ENCODE results near the gene HERC3.
A peak's percentile ranks its signal among the peaks of the same experiment; 100 is the strongest.
"Not testable (repeated sequence)": the region's sequence is repeated elsewhere in the genome, so short reads cannot be mapped to it uniquely, and the experiment has no call there.

The HERC3 gene

DNA sequence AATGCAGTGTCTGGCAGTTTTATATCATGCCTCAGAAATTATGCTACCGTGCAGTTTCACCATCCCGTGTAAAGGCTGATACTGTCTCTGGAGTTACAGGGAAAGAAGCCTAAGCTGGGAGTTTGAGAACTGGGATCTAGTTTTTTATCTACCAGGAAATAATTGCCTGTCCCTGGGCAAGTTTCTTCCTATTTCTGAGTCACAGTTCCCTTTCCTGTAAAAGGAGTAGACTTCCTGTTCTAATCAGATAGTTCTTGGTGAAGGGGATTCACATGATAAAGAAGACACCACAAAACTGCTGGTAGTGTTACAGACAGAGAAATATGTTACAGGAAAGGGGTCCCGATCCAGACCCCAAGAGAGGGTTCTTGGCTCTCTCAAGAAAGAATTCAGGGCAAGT, 17.1 kb downstream of the HERC3 start:
- peak; percentile 26 for DNase-seq

DNA sequence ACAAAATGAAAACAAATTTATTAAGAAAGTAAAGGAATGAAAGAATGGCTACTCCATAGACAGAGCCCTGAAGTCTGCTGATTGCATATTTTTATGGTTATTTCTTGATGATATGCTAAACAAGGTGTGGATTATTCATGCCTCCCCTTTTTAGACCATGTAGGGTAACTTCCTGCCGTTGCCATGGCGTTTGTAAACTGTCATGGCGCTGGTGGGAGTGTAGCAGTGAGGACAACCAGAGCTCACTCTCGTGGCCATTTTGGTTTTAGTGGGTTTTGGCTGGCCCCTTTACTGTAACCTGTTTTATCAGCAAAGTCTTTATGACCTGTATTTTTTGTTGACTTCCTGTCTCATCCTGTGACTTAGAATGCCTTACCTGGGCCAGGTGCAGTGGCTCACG, 17.5 kb downstream of the HERC3 start:
- not testable (repeated sequence) for DNase-seq

DNA sequence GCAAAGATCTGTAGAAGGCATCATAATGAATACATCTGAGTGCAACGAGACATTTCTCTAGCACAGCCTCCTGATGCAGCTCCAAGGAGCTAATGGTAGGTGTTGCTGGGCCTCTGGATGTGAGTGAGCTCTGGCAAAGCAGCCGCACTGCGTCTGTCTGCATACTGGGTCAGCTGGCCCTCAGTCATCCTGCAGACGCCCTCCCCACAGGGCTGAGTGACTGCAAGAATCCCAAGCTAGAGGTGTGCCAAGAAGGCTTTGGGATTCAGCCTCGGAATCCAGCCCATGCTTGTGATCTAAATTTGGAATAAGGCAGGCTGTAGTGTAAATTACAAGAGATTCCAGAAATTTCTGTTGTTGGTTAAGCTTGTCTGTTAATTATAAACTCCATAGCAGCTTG, 18.5 kb downstream of the HERC3 start:
- DNase-seq, result no peak

DNA sequence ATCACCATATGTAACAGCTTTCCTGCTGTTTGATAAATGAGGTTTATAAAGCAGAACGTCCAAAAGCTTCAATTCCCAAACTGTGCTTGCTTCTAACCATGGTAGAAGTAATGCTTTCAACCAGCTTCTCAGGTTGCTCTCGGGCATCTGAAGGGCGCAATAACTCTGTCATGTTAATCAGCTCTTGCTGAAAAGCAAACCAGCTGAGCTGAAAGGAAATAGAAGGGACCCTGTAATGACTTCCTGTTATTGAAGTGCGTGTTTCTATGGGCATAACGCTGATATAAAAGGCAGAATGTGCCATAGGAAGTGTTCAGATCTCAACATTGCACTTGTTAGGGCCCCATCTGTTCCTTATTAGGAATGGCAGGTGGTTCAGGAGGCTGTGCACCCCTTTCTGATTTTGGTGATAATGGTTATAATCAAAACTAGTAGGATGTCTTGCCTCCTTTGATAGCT, 21.2 kb downstream of the HERC3 start:
- DNase-seq, result peak; percentile 80

DNA sequence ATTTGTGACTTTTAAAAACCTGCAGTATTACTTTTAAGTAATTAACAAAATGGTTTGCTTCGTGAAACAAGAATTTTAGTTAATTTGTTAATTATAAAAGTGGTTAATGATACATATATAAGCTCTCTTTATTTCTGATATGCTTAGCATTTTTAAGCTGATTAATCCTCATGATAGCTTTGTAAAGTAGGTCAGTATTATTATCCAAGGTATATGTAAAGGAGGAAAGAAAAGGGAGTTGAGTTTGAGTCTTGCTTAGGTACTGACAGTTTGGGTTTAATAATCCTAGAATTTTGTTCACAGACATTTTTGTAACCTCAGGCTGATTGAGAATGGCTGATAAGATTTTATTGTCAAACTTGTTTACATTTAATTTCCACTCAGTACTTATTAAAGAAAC, 21.8 kb downstream of the HERC3 start:
- DNase-seq, result no peak

DNA sequence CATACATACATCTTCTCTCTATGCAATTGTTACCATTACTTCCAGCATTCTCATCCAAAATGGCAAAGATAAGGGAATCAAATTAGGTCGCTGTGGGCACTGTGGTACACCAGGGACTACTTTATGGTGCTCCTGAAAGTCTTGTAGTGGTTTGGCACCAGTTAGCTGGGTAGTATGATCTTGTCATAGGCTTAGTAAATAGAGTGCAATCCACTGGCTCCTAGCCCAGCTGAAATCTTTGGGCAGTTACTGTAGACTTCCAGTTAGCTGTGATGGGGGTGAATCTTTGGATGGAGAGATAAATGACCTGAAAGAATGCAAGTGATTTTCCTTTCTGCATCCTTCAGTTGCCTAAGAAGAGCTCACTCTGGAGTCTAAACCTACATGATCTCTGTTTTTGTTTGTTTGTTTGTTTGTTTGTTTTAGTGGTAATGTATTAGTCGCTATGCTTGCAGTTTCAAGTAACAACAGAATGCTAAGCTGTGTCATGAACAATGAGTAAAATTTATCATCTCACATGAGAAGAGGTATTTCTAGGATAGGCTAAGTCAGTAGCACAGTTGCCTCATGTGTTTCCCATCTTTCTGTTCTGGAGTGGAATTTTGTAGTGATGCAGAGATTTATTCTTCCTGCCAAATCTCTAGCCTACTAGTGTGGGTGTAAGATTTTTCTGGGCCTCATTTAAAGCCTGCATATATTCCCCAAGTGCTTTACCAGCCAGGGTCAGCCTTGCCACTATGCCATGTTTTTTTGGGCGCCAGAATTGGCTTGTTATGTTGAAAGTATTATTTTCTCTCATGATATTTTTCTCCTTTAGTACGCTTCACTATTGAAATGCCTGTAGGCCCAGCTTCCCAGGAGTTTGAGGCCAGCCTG, 24.2 kb downstream of the HERC3 start:
- DNase-seq, result no peak

DNA sequence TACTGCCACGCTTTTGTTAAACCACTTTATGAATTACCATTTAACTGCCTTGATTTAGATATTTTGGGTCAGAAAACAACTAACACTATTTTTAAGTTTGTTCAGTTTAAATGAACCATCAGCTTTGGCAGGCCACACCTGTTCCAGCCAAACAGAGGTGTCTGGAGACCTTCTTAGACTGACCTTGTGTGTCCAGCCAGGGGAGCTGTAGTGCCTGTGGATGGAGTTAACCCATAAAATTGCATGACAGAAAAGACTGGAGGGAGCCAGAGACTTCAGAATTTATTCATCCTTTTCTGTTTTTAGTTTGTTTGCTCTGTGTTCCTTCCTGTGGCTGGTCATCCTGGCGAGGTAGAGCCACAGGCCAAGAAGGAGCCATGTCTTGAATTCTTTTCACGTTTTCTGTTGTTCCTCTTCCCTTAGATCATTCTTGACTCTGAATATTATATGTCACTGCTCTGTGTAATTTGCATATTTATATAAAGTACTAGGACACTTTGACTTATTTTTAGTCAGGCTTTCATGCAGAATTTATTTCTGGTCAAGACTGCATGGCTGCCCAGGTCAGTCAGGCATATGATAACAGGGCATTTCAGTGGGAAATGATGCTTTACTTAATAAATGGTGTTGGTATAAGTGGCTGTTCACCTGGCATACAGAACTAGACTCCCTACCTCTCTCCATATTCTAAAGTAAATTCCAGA, 26.7 kb downstream of the HERC3 start:
- DNase-seq, result no peak

DNA sequence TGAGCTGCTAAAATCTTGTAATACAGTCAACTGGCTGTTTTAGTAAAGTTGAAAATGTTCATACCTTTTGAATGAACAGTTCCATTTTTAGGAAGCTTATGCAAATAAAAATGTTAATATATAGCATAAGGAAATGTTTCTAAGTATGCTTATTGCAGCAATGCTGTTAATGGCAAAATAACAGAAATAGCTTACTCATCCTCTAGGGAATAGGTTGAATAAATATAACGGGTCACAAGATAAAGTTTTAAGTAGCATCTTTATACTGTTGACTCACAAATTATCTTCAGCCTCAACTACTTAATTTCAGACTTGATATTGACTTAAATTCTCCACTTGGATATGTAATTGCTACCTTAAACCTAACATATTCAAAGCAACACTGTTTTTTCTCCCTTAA, 27.7 kb downstream of the HERC3 start:
- DNase-seq, result no peak

DNA sequence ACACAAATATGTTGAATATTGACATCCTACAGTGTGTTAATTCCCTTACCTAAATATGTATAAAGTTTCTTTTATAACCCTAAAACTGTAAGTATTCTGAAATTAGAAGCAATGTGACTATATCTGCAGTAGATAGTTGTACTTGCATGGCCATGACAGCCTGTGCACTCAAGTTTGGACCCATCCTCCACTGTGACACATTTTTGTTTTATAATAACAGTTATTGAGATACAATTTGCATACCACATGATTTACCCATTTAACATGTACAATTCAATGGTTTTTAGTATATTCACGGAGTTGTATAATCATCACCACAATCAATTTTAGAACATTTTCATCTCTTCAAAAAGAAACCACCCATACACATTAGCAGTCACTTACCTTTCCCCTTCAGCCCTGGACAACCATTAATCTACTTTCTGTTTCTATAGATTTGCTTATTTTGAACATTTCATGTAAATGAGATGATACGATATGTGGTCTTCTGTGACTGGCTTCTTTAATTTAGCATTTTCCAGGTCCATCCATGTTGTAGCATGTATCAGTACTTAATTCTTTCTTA, 29.6 kb downstream of the HERC3 start:
- DNase-seq, result no peak

DNA sequence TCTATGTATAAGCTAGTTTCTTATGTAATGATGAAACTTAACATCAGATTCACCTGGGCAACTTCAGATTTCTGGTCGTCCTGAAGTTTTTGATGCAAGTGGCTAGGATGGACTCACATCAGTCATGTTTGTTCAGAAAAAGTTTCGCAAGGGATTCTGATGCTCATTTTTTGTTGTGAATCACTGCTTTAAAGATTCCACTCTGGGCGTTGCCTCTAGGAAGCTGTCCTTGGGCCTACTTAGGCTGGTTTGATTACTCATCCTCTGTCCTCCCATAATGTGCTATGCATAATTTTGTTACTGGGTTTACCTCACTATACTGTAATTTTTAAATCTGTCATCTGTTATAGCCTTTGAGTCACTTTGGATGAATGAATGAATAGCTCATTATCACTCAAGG, 30.8 kb downstream of the HERC3 start:
- DNase-seq, result no peak

DNA sequence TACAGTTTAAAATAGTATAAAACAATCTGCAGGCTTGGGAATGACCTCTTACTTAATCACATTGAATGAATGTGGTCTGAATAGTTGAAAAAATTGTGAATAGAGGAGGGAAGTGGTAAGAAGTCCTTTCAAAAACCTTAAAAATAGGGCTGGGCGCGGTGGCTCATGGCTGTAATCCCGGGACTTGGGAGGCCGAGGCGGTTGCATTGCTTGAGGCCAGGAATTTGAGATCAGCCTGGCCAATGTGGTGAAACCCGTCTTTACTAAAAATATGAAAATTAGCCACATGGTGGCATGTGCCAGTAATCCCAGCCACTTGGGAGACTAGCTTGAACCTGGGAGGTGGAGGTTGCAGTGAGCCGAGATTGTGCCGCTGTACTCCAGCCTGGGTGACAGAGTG, 36.5 kb downstream of the HERC3 start:
- DNase-seq, result no peak

DNA sequence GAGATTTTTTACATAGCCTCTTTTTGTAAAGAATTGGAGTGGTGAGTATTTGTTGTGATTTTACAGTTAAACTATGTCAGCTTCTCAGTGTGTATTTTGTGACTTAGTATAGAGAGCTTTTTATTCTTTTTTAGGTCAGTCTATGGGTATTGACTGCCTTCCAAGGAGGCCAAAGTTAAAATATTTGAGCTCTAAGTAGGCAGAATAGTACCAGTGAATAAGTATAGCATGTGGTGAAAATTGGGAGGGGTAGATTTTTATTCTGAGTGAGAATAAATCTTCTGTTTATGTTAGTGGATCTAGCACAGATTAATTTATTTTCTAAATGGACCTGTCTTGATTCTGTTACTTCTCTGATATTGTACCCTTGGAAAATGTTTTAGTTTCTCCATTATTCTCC, 37.5 kb downstream of the HERC3 start:
- DNase-seq, result no peak

DNA sequence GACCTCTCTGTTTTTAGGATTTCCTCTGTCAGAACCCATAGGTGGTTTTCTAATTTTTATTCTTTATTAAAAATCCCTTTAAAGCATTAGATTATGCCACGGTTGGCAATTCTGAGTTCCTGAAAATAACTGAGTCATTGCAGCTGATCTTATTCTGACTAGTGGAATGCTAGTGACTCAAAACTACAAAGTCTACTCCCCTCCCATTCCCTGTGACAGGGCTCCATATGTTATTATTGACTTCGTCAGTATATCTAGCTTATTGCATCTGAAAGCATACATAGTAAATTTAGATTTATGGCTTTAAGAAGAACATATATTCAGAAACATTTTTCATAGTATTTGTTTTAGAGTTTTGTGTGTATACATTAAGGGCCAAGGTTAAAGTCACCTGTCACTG, 38.5 kb downstream of the HERC3 start:
- no peak for DNase-seq

DNA sequence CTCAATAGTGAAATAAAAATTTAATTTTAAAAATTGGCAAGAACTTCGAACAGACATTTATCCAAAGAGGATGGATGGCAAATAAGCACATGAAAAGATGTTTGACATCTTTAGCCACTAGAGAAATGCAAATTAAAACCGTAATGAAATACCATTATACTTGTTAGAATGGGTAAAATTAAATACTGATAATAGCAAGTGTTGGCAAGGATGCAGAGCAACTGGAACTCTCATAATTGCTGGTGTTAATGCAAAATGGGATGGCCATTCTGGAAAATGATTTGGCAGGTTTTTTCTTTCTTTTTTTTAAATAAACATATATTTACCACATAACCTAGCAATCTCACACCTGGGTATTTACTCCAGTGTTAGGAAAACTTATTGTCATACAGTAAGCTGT, 51.7 kb downstream of the HERC3 start:
- no peak for DNase-seq

DNA sequence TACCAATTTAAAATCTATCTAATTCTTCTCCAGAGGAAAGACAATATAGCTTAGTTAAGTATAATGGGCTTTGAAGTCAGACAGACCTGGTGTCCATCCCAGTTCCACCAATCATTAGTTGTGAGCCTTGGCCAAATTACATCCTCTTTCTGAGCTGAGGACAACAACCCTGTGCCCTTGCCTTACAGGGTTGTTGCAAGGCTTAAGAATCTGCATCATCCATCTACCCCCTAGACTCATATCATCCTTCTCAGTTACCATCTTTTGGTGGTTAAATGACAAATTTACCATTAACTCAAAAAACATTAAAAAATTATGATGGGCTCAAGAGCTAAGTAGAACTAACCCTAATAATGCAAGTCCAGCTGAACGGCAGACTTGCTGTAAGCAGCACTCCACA, 53.7 kb downstream of the HERC3 start:
- no peak for DNase-seq

DNA sequence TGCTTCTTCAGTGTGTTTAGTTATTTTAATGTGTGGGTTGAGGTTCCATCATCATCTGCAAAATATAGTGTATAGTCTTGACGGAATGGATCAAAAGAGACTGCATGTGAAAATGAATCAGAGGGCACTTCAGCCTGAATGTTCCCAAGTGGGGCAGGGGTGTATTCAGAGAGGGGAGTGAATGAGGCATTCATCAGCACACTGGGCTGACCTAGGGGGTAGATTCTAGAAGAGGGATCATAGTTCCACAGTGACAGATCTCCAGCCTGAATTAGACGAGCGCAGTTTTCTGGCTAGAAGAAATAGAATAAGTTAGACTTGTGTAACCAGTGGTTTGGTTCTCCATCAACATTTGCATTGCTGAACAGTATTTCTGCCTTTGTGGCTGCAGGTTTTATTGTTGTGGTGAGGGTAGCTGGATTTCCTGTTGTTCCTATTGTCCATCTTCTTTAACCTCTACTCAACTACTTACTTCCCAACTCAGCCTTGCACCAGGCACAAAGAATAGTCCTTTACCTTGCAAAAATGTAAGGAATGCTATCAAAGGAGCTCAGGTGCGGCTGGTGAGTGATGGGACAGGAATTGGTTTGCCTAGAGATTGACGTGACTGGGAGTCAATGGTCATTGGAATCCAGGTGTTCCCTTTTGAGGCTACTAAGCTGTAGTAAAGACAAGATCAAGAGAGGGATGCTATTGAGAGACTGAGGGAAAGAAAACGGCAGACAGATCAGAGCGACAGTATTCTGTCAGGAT, 54.4 kb downstream of the HERC3 start:
- DNase-seq, result no peak

DNA sequence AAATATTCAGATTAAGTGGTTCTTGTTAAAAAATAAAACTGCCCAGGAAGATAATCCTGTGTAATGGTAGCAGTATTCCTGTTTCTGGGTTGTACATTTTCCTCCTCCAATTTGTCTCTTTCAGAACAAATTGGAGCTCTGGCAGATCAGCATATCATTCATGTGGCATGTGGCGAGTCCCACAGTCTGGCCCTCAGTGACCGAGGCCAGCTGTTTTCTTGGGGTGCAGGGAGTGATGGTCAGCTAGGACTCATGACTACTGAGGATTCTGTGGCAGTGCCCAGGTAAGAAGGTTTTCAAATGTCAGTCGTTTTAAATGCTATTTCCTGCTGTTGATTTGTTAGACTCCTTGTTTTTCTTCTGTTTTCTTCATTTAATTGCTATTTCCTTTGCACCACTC, 57.4 kb downstream of the HERC3 start:
- DNase-seq, result no peak

DNA sequence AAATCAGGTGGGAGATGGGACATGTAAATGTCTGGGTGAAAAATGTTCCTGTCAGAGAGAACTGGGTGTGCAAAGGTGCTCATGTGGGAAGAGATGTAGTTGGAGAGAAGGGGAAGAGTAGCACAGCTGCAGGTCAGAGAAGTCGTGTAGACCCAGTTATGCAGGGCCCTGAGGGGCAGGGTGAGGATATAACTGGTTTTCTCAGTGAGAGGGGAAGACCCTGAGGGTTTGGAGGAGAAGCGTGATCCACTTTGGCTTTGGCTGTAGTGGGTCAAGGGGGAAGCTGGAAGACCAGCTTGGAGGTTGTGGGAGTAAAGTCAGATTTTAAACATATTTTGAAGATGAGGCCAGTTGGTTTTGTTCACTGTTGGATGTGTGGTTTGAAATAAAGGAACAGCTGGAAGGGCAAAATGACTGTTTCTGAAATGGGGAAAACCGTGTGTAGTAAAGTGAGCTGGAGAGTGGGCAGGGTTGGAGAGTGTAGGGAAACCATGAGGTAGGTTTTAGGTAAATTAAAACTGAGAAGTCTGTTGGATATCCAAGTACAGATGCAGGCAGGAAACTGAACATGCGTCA, 61.2 kb downstream of the HERC3 start:
- DNase-seq, result no peak

DNA sequence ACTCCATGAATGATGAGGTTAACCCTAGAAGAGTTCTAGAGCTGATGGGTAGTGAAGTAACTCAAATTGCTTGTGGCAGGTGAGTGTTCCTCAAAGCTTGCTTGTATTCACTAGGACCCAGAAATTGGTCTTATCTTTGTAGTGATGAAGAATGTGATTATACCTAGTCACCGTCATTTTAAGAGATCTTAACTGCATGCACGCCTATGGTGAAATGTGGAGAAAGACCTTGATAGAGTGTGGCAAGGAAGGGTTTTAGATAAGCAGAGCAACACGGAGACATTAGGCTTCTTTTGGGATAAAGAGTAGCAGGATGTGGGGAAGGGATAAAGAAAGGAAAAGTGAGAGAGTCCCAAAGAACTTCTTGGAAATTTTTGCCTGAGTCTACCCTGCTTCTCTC, 62.9 kb downstream of the HERC3 start:
- DNase-seq, result no peak

DNA sequence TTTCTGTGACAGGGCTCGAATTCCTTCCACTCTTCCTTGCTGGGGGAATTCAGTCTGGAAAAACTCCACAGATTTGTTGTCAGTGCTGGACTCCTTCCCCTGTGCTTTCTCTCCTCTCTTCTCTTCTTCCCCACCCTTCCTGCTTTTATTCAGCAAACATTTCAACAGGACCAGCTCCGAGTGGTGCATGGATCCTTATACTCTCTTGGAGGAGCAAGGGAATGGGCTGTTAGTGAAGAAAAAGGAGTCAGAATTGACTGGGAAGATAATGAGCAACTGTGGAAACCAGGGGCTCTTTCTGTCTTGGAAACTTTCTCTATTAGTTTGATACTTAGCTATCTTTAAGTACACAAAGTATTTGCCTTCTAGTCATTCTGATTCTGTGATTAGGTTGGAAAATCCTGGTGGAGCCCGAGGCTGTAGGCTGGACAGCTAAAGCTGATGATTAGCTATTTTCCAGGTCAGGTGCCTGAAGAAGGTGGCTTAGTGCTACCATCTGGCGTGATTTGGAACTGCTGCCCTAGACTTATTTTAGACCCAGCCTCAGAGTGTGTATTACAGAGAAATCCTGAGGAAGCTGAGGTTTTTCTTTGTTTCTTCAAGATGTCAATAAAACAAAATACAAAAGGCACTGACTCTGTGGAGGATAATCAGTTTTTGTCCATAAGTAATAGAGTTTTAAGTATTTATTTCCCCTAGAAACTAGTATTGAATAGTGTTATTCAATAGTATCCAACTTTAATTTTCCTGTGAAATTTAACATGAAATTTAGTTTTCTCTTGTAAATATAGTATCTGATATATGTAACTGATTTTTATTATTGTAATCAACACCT, 67.0 kb downstream of the HERC3 start:
- peak; percentile 69 for DNase-seq

DNA sequence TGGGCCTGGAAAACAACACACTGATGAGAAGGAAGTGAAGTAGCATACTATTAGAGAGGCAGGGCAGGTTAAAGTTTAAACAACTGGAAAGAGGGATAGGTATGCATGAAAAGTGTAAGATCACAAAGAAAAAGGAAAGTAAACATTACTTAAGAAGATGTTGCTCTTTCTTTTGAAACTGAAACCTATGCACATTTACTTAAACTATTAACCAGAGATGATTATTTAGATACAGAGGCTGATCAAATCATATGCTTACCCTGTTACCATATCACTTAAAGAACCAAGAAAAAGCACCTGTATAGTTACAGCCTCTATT, 67.6 kb downstream of the HERC3 start:
- DNase-seq, result no peak
